Loucy (cell line): ENCODE results near the gene IDUA.

Source experiments
- EZH2phosphoT487 ChIP-seq: fragments of 200-600 bp; IDR thresholded peaks from 2 replicates; pipeline ENCODE4 v1.6.1; 2018; ENCODE audit warnings: antibody characterized with exemption, mild to moderate bottlenecking, moderate library complexity, borderline replicate concordance
- TF ChIP-seq, protein P1 (sequence below): fragments of 200-600 bp; sonication (generic); conservative IDR thresholded peaks from 2 replicates; pipeline ENCODE4 v1.5.1; 2014; ENCODE audit warnings: mild to moderate bottlenecking, antibody characterized with exemption, low read length

- TF ChIP-seq, protein P1, sequence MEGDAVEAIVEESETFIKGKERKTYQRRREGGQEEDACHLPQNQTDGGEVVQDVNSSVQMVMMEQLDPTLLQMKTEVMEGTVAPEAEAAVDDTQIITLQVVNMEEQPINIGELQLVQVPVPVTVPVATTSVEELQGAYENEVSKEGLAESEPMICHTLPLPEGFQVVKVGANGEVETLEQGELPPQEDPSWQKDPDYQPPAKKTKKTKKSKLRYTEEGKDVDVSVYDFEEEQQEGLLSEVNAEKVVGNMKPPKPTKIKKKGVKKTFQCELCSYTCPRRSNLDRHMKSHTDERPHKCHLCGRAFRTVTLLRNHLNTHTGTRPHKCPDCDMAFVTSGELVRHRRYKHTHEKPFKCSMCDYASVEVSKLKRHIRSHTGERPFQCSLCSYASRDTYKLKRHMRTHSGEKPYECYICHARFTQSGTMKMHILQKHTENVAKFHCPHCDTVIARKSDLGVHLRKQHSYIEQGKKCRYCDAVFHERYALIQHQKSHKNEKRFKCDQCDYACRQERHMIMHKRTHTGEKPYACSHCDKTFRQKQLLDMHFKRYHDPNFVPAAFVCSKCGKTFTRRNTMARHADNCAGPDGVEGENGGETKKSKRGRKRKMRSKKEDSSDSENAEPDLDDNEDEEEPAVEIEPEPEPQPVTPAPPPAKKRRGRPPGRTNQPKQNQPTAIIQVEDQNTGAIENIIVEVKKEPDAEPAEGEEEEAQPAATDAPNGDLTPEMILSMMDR, result no peak
- TF ChIP-seq EZH2phosphoT487, result no peak
Measured at GRCh38 chr4:945274-946102, 41.4 kb upstream of the IDUA start.
